SK-N-SH (cell line): ENCODE data around the gene SMARCC2. TPM values are rescaled to one million over a fixed set of nuclear protein-coding genes. Genes with fewer than 3 reads are reported as not detected.

Experiments
- CTCF ChIA-PET: fragments of 300-600, 350-600 bp; formaldehyde crosslinking; extraction: SDS; loops from one replicate; lab custom pipeline; 2021; lab: Yijun Ruan, JAX
- POLR2A ChIA-PET: fragments of 350-600 bp; sonication (Branson Sonifier 250); formaldehyde crosslinking; extraction: SDS; loops from one replicate; lab custom pipeline; 2020; ENCODE audit warnings: antibody characterized with exemption, inconsistent platforms; lab: Yijun Ruan, JAX
- DNase-seq: peaks from one replicate; pipeline ENCODE4 v3.0.0; 2012
- H2AFZ ChIP-seq: fragments of 200-600 bp; sonication (generic); 2 replicates; pipeline ENCODE4 v1.8.1; 2016; ENCODE audit warnings: antibody characterized with exemption, mild to moderate bottlenecking, low read depth
- H3F3A ChIP-seq: fragments of 200-600 bp; sonication (generic); replicated peaks from 2 replicates; pipeline ENCODE3; 2016; ENCODE audit warnings: antibody characterized with exemption, mild to moderate bottlenecking; ENCODE audit not compliant: insufficient read depth
- H3K27ac ChIP-seq, 2 experiments: fragments of 200-500 bp in 1 of 2; fragments of 200-600 bp in 1 of 2; sonication (Bioruptor generic) in 1 of 2; sonication (generic), shearing (Covaris generic) in 1 of 2; 2 replicates each; pipeline versions ENCODE4 v1.5.1 to v1.6.1; 2014 to 2016; ENCODE audit warnings: low read depth in 2 of 2, inconsistent platforms in 1 of 2, low read length in 1 of 2, mild to moderate bottlenecking in 1 of 2, mixed read lengths in 1 of 2
- H3K27me3 ChIP-seq: fragments of 200-600 bp; sonication (generic), shearing (Covaris generic); 2 replicates; pipeline ENCODE4 v1.6.1; 2016; ENCODE audit warnings: mixed run types; ENCODE audit not compliant: insufficient read depth
- H3K36me3 ChIP-seq, 2 experiments: fragments of 200-500 bp in 1 of 2; fragments of 200-600 bp in 1 of 2; sonication (Bioruptor generic) in 1 of 2; sonication (generic) in 1 of 2; replicated peaks in 1 of 2; 2 replicates each; pipeline versions ENCODE3 to v1.5.1; 2014 to 2016; ENCODE audit warnings: low read length in 1 of 2, mild to moderate bottlenecking in 1 of 2; ENCODE audit not compliant: insufficient read depth in 2 of 2, control insufficient read depth in 1 of 2
- H3K4me1 ChIP-seq, 2 experiments: fragments of 200-500 bp in 1 of 2; fragments of 200-600 bp in 1 of 2; sonication (Bioruptor generic) in 1 of 2; sonication (generic), shearing (Covaris generic) in 1 of 2; 2 replicates each; pipeline versions ENCODE4 v1.5.1 to v1.6.1; 2014 to 2016; ENCODE audit warnings: low read depth in 1 of 2, low read length in 1 of 2, mixed run types in 1 of 2; ENCODE audit not compliant: insufficient read depth in 2 of 2, control insufficient read depth in 1 of 2
- H3K4me2 ChIP-seq: fragments of 200-600 bp; sonication (generic), shearing (Covaris generic); 2 replicates; pipeline ENCODE4 v1.6.1; 2017; ENCODE audit warnings: mixed run types
- H3K4me3 ChIP-seq, 2 experiments: fragments of 200-500 bp in 1 of 2; fragments of 200-600 bp in 1 of 2; sonication (Bioruptor generic) in 1 of 2; sonication (generic), shearing (Covaris generic) in 1 of 2; 2 replicates each; pipeline versions ENCODE4 v1.5.1 to v1.8.1; 2014 to 2016; ENCODE audit warnings: low read depth in 2 of 2, inconsistent platforms in 1 of 2, low read length in 1 of 2, mild to moderate bottlenecking in 1 of 2, mixed read lengths in 1 of 2, moderate library complexity in 1 of 2
- H3K79me2 ChIP-seq: fragments of 200-600 bp; sonication (generic); 2 replicates; pipeline ENCODE4 v1.8.1; 2017; ENCODE audit warnings: mild to moderate bottlenecking; ENCODE audit not compliant: insufficient read depth
- H3K9ac ChIP-seq: fragments of 200-600 bp; sonication (generic); 2 replicates; pipeline ENCODE4 v1.6.1; 2017; ENCODE audit warnings: mixed run types
- H3K9me2 ChIP-seq: fragments of 200-600 bp; sonication (generic); 2 replicates; pipeline ENCODE4 v1.6.1; 2017; ENCODE audit warnings: mixed run types
- H3K9me3 ChIP-seq: fragments of 200-600 bp; sonication (generic); 2 replicates; pipeline ENCODE4 v1.6.1; 2017; ENCODE audit warnings: mixed run types, mild to moderate bottlenecking, moderate library complexity
- H4K20me1 ChIP-seq: fragments of 200-600 bp; sonication (generic); 2 replicates; pipeline ENCODE4 v1.6.1; 2017; ENCODE audit warnings: mild to moderate bottlenecking, mixed run types; ENCODE audit not compliant: insufficient read depth
- CHD2 ChIP-seq: fragments of 150-350 bp; IDR thresholded peaks from 2 replicates; pipeline ENCODE4 v1.6.1; 2018; ENCODE audit warnings: low read length; ENCODE audit not compliant: partially characterized antibody
- GABPA ChIP-seq: IDR thresholded peaks from 2 replicates; pipeline ENCODE4 v1.4.0; 2012; ENCODE audit warnings: low read depth, mild to moderate bottlenecking
- GATA2 ChIP-seq: sonication (generic); formaldehyde crosslinking; IDR thresholded peaks from 2 replicates; pipeline ENCODE4 v1.5.0; 2020; ENCODE audit warnings: mild to moderate bottlenecking, missing genetic modification reagents
- IRF3 ChIP-seq: fragments of 150-350 bp; IDR thresholded peaks from 2 replicates; pipeline ENCODE4 v1.6.1; 2016; ENCODE audit warnings: mild to moderate bottlenecking, low read depth, low read length
- MEF2A ChIP-seq: IDR thresholded peaks from 2 replicates; pipeline ENCODE4 v1.4.0; 2012; ENCODE audit warnings: low read depth, borderline replicate concordance
- NFIC ChIP-seq: IDR thresholded peaks from 2 replicates; pipeline ENCODE4 v1.4.0; 2012; ENCODE audit warnings: borderline replicate concordance
- NRF1 ChIP-seq: IDR thresholded peaks from 2 replicates; pipeline ENCODE4 v1.6.1; 2012; ENCODE audit warnings: low read depth, mild to moderate bottlenecking, low read length
- POLR2AphosphoS5 ChIP-seq: IDR thresholded peaks from 2 replicates; pipeline ENCODE4 v1.6.1; 2012; ENCODE audit warnings: low read depth, low read length
- RAD21 ChIP-seq: IDR thresholded peaks from 2 replicates; pipeline ENCODE4 v1.6.1; 2012; ENCODE audit warnings: mild to moderate bottlenecking, low read length
- RXRA ChIP-seq: IDR thresholded peaks from 2 replicates; pipeline ENCODE4 v1.4.0; 2012; ENCODE audit warnings: low read depth, mild to moderate bottlenecking, borderline replicate concordance
- SIN3A ChIP-seq: IDR thresholded peaks from 2 replicates; pipeline ENCODE4 v1.6.1; 2012; ENCODE audit warnings: low read depth, mild to moderate bottlenecking, low read length, moderate library complexity, borderline replicate concordance
- TAF1 ChIP-seq: IDR thresholded peaks from 2 replicates; pipeline ENCODE4 v1.6.1; 2012; ENCODE audit warnings: low read depth, mild to moderate bottlenecking, low read length, moderate library complexity, borderline replicate concordance
- TCF12 ChIP-seq: IDR thresholded peaks from 2 replicates; pipeline ENCODE4 v1.4.0; 2012
- TEAD4 ChIP-seq: IDR thresholded peaks from 2 replicates; pipeline ENCODE4 v1.4.0; 2012; ENCODE audit warnings: mild to moderate bottlenecking, borderline replicate concordance; ENCODE audit not compliant: insufficient read depth
- WGBS: methylation state at CpG from one replicate; pipeline ENCODE4 v1.1.6; 2017; ENCODE audit warnings: low lambda C conversion rate; 5-methylcytosine and 5-hydroxymethylcytosine counted together
- polyA plus RNA-seq, 3 experiments: library from polyadenylated mRNA; depleted of rRNA; stranded (reverse); fragments of >200 nt; gene quantifications; 2 replicates each; pipeline ENCODE4 v1.2.3, GENCODE V29; 2012
- TF ChIP-seq, protein P1 (sequence below): fragments of 150-350 bp; IDR thresholded peaks from 2 replicates; pipeline ENCODE4 v1.6.1; 2017; ENCODE audit warnings: antibody characterized with exemption, low read length, low read depth, borderline replicate concordance
- TF ChIP-seq, protein P2 (sequence below): fragments of 200-600 bp; sonication (generic); IDR thresholded peaks from 2 replicates; pipeline ENCODE4 v1.6.1; 2017; ENCODE audit warnings: antibody characterized with exemption, mild to moderate bottlenecking, moderate library complexity
- TF ChIP-seq, protein P3 (sequence below): IDR thresholded peaks from 2 replicates; pipeline ENCODE4 v1.4.0; 2012; ENCODE audit warnings: low read depth, borderline replicate concordance

The SMARCC2 gene
- polyA plus RNA-seq, 1 of the 3 experiments (the other 2 are of a cell fraction), result 64.3 TPM

DNA sequence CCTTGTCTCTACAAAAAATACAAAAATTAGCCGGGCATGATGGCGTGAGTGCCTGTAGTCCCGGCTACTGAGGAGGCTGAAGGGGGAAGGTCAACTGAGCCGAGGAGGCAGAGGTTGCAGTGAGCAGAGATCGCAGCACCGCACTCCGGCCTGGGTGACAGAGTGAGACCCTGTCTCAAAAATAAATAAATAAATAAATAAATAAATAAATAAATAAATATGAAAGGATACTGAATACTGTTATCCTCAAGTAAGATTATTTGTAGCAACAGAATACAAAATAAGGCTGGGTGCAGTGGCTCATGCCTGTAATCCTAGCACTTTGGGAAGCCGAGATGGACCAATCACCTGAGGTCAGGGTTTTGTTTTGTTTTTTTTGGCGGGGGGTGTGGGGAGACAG, 30.6 kb upstream of the SMARCC2 start (continued):
- TF ChIP-seq, protein P1, sequence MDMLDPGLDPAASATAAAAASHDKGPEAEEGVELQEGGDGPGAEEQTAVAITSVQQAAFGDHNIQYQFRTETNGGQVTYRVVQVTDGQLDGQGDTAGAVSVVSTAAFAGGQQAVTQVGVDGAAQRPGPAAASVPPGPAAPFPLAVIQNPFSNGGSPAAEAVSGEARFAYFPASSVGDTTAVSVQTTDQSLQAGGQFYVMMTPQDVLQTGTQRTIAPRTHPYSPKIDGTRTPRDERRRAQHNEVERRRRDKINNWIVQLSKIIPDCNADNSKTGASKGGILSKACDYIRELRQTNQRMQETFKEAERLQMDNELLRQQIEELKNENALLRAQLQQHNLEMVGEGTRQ, result no peak
- TF ChIP-seq, protein P2, sequence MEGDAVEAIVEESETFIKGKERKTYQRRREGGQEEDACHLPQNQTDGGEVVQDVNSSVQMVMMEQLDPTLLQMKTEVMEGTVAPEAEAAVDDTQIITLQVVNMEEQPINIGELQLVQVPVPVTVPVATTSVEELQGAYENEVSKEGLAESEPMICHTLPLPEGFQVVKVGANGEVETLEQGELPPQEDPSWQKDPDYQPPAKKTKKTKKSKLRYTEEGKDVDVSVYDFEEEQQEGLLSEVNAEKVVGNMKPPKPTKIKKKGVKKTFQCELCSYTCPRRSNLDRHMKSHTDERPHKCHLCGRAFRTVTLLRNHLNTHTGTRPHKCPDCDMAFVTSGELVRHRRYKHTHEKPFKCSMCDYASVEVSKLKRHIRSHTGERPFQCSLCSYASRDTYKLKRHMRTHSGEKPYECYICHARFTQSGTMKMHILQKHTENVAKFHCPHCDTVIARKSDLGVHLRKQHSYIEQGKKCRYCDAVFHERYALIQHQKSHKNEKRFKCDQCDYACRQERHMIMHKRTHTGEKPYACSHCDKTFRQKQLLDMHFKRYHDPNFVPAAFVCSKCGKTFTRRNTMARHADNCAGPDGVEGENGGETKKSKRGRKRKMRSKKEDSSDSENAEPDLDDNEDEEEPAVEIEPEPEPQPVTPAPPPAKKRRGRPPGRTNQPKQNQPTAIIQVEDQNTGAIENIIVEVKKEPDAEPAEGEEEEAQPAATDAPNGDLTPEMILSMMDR, result no peak

GRCh38 chr12:56216461-56216860, 27.2 kb upstream of the SMARCC2 start:
- peaks cover 34 to 39% of the 10 kb centered on the region in 2 experiments for H3K36me3 ChIP-seq
- H3K79me2 ChIP-seq, result peaks cover 80% of the 10 kb centered on the region
- ChIA-PET POLR2A (no interaction called here), CTCF (interaction anchor here (1.0 to 1.6 kb wide), 5 partner anchors 10 to 50 kb away, joined by 3 to 6 read pairs (median 3); partner anchors contain the start of gene SMARCC2)
- no peak overlapping the region for H3K9ac ChIP-seq
- no peaks in the 10 kb centered on the region for H3K27me3 ChIP-seq
- no peaks in the 10 kb centered on the region for H3K9me2 ChIP-seq
- no peaks in the 10 kb centered on the region for H4K20me1 ChIP-seq
- H3K27ac ChIP-seq, result no peak overlapping the region
- 100% methylated on average over 3 of the region's 3 CpGs for WGBS
- peaks cover 0 to 10% of the 10 kb centered on the region in 2 experiments; a peak in 1 of 4 replicates for H3K4me1 ChIP-seq
- H3K4me3 ChIP-seq, result no peak overlapping the region
- no peak overlapping the region for H2AFZ ChIP-seq
- no peak for DNase-seq
- TF ChIP-seq TEAD4 (no peak), RAD21 (no peak), POLR2AphosphoS5 (no peak), GABPA (no peak), RXRA (no peak), TAF1 (no peak), TCF12 (no peak), CHD2 (no peak), IRF3 (no peak), SIN3A (no peak), NFIC (no peak), MEF2A (no peak), NRF1 (no peak), GATA2 (CRISPR knock-in tag) (no peak)
- TF ChIP-seq, protein P2, result no peak
- TF ChIP-seq, protein P3, sequence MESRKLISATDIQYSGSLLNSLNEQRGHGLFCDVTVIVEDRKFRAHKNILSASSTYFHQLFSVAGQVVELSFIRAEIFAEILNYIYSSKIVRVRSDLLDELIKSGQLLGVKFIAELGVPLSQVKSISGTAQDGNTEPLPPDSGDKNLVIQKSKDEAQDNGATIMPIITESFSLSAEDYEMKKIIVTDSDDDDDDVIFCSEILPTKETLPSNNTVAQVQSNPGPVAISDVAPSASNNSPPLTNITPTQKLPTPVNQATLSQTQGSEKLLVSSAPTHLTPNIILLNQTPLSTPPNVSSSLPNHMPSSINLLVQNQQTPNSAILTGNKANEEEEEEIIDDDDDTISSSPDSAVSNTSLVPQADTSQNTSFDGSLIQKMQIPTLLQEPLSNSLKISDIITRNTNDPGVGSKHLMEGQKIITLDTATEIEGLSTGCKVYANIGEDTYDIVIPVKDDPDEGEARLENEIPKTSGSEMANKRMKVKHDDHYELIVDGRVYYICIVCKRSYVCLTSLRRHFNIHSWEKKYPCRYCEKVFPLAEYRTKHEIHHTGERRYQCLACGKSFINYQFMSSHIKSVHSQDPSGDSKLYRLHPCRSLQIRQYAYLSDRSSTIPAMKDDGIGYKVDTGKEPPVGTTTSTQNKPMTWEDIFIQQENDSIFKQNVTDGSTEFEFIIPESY, result no peak
- peaks cover 8% of the 10 kb centered on the region for H3F3A ChIP-seq
- no peaks in the 10 kb centered on the region for H3K9me3 ChIP-seq
- no peak overlapping the region for H3K4me2 ChIP-seq
